Activated T-helper 9 cell treated with anti-CD3 and anti-CD28 coated beads, Interleukin-2, amount 50 U/mL, for 16 hours (primary cell): ENCODE measurements around the gene PRKAG1.
A peak's percentile ranks its signal among the peaks of the same experiment; 100 is the strongest.
"Not testable (repeated sequence)": the region's sequence is repeated elsewhere in the genome, so short reads cannot be mapped to it uniquely, and the experiment has no call there.

ENCODE experiments used
- DNase-seq: peaks from one replicate; pipeline ENCODE4 v3.0.0-alpha.2; 2020; ENCODE audit warnings: low read depth

The PRKAG1 gene

DNA sequence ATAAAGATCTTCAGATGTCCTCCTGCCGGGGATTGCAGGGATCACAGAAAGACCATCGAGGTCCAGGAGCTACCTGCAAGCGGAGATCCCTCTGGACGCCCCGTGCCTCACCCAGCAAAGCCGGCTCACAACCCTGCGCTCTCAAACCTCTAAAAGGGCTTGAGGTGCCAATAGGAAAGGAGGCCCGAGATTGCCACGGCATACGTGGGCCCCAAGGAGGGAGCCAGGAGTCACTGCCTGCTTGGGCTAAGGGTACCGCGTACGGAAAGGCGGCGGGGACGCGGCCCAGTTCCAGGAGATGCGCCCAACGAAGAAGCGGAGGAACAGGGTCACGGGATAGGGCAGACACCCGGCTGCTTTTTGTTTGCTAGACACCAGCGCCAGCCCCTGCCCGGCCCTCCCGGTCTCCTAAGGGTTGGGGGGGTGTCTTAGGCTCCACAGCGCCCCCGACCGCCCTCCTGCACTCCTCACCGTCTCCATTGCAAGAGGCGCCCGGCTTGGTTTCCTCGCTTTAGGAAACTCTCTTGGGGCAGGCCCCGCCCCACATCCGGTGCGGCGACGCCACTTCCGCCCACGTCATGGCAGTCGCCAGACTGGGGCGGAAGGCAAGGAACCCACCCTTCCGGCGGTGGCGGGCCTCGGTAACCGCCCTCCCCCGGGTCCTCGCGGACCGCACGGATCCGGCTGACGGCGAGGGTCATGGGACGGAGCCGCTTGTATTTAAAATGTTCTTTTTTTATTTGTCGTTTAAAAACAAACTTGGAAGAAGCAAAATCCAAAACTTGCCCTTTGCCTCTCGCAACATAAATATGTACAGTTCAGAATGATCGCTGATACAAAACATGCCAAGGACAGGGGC lies at the start of gene PRKAG1:
TSS of gene PRKAG1 (minus strand) at position 516 of the 859 bp plus-strand sequence. CDS start at position 480, 36 bp downstream.
- DNase-seq: peak; percentile 95

DNA sequence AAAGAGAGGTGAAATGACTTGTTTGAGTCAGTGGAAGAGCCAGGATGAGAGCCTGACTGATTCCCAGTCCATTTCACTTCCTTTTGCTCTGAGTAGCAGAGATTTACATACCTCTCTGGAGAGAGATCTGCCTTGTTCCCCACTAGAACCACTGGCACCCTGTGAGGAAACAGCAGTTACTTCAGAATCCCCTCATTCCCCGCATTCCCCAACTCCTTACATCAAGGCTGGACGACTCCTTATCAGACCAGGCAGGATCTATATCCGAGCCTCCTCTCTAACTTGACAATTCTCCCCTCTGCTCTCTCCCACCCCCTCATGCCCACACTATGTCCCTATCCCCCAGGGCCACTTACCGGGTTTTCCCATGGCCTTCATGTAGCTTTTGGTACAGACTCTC lies 47.5 kb upstream of the PRKAG1 start:
- DNase-seq: no peak

DNA sequence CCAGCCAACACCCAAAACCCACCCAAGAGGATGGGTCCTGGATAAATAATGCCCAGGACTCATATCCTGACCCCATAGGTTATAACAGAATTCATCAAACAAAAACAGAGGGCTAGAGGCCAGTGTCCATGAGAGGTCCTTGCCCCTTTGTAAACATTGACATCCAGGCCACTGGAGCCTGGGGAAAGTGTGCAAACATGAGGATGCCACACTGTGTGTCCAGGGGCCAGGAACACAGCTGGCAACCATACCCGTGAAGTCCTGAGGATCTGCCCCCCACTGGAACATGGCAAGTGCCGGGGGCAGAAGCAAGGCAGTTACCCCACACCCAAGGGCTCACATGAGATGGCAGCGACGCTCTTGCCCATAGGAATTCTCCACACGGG lies 46.2 kb upstream of the PRKAG1 start:
- DNase-seq: no peak

DNA sequence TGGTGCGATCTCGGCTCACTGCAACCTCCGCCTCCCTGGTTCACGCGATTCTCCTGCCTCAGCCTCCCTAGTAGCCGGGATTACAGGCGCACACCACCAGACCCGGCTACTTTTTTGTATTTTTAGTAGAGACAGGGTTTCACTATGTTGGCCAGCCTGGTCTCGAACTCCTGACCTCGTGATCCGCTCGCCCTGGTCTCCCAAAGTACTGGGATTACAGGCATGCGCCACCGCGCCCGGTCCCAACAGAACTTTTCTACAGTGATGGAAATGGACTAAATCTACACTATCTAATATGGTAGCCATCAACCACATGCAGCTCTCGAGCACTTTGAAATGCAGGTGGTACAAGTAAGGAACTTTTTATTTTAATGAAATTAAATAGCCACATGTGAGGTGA lies 43.3 kb upstream of the PRKAG1 start:
- not testable (repeated sequence) for DNase-seq

DNA sequence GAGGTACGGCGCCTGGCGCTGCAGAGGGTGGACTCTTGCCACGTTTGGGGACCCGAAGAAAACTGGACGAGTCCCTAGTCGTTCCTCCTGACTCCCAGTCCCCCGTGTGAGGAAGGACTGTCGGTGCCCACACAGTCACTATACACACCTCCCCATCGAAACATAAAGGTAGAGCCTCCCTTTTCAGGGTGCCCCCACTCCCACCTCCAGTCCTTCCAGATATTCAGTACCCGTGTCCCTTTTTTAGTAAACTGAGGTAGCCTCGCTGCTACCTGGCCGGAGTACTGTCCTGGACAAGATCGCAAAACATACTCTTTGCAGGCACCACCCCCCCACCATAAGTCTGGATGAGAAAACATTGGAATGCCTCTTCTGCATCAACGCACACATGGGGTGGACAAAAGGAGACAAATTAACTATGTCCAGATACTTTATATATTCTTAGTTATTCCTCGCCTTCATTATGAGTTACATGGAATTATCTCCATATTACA lies 42.6 kb upstream of the PRKAG1 start:
- DNase-seq: no peak

DNA sequence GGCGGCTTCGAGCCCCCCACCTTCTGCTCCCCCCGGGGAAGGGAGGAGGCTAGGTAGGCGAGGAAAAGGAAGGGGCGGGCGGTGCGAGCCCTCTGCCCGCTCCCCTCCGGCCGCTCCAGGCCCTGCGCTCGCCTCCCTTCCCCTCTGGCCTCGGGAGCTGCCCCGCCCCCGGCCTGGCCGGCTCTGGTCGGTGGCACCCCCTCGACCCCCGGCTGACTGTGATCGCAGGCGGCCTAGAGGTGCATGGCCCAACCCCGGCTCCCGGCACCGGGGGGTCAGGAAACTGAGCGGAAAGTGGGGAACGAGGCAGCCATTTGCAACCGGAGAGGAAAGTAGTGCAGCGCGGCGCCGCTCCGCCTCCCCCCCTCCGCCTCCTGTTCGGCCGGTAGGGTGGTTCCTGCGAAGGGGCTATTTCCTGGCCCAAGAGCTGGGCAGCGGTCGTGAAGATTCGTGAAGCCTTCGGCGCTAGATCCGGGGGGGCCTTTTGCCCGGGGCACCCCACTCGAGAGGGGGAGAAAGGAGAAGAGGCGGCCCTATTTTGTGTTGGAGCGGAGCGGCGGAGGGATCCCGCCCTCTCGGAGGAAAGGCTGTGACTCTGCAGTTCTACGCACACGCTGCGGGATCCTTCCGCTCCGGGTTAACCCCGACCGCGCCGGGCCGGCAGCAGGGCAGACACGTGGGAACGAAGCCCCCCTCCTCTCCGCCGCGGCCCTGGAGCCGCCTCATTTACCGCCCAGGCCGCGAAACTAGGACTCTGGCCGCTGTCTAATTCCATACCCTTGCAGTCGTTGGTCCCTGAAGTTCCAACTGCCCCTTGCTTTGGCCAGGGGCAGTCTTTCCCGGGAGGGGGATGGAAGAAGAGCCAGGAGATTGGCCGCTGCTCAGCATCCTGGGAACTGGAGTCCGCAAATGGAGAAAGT lies 41.9 kb upstream of the PRKAG1 start, which contains the start of gene KMT2D:
TSS of gene KMT2D (minus strand) at position 558 of the 920 bp plus-strand sequence. CDS start 5,470 bp downstream, outside the sequence.
- DNase-seq: peak; percentile 84

DNA sequence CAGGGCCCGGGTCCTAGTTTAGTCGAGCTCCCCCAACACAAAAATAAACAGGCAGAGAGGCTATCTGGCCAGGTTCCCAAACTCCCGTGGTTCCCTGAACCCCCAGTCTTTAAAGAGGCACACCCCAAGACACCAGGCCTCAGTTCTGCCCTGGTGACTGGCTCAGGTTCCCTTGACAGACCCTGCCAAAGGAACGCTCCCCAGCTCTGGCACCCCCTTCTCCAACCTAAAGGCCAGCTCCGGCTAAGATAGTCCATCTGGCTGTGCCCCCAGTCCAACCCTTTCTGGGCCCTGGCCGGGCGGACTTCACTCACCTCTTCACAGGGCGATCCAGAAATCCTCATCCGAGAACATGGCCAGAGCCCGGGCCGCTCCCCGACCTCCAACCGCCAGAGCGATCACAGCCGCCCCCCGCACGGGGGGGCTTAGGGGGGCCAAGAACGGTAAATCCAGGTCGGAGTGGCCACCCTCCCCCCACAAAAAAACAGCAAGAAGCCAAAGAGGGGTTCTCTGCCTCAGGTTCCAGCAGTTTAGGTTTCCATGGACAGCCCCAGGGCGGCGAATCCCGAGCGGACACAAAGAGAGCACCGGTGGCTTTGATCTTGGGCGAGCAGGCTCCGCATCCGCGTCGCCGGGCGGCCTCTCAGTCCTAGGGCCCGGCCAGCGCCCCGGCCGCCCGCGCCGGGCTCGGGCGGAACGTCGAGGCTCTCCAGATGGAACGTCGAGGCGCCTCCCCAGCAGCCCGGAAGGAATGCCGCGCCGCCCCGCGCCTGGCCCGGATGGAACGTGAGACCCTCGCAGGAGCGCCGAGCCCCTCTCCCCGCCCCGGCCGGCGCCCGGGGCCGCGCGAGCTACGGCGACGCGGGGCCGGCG lies 41.0 kb upstream of the PRKAG1 start:
- no peak for DNase-seq

DNA sequence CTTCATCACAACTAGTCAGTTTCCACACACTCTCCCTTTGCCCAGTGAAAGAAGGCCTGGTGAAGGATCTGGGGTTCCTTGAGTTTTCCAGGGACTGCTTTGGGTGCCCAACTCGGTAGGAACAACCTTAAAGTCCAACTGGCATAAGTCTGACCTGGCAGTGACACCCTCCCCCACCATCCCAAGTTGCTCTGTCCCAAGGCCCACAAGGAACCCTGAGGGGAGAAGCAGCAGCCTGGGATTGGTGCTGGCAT lies 40.4 kb upstream of the PRKAG1 start:
- DNase-seq: no peak

DNA sequence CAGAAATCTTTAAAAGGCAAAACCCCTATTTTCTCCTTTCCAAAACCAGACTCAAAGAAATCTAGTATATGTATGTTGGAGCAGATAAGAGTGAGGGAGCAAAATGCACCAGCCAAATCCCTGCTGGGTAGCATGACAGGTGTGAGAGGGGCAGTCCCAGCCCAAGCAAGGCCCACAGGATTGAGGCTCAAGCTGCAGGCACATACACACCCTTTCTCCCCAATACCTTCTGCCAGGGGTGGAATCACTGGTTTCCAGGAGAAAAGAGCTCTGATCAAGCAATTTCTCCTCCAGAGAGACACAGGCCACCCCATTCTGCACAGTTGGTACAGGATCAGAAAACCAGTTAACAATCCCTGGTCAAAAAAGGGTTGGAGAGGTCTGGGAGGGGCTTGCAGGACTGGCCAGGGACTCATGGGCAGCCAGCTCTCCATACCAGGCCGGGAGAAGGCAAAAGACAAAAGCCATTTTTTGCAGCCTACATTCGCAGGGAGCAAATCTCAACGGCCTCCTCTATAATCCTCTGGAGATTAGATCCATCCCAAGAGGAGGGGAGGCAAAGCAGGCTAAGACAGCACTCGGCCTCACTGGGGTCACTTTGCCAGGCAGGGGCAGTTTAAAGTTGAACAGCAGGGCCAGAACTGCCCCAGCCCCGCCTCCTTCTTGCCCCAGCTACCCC lies 39.9 kb upstream of the PRKAG1 start:
- no peak for DNase-seq

DNA sequence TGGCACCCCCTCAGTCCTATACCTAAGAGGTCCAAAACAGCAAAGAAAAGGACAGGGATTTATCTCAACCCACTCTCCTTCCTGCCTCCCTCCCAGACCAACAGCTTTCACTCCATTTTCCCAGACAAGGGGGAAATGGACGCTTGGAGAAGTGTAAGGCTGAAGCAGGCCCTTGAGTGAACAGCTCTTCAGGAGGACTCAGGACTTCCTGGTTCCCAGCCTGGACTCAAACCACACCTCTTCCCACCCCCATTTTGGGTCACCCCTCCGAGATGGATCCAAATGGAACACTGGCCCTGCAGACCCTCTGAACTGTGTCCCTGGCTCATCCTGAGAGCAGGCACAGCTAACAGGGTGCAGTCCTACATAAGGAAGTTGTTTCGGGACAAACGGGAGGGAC lies 39.3 kb upstream of the PRKAG1 start:
- DNase-seq: no peak

DNA sequence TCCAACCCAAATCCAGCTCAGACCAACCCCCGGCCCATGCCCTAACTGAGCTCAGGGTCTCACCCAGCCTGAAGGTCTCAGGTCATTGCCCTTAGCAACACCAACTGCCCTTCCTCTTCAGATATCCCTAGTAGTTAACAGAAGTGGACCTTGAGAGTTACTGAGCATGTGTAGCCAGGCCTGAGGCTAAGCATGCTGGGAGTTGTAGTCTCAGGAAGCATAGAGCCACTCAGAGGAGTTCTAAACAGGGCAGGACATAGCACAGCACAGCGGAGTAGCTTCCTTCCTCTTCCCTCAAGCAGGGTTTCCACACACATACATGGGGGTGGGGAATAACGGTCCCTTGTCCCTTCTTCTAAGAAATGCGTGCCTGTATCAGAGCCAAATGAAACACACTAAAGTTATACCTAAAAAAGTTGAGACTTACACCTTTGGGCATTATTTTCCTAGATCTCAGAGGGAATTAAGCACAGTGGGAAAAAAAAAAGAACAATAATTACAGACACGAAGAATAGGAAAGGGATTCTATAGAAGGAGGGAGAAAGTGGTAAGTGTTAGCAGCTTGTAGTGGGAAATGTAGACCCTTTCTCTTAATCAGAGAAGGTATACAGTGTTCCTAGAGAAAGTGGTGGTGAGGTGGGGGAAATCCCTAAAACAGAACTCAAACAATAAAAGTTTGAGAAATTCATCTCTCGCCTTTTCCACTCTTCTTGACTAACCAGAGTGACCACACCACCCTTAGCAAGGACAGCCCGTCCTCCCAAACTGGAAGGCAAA lies 37.6 kb upstream of the PRKAG1 start:
- DNase-seq: no peak

DNA sequence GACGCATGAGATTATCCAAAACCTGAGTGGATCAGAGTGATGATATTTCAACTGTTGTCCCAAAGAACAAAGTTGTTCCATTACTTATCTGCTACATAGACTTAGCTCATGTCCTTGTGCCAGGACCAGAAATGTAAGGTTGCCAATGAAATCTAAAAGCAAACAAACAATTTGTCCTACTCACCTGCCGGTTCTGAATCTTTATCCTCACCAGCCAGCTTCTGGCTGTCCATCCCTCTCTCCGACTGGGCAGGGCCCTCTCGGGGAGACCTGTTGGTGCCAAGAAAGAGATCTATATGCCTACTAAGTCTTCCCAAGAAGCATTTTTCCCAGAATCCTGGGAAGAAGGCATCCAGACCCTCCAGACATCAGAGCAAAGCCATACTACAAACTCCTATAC lies 36.5 kb upstream of the PRKAG1 start:
- no peak for DNase-seq

DNA sequence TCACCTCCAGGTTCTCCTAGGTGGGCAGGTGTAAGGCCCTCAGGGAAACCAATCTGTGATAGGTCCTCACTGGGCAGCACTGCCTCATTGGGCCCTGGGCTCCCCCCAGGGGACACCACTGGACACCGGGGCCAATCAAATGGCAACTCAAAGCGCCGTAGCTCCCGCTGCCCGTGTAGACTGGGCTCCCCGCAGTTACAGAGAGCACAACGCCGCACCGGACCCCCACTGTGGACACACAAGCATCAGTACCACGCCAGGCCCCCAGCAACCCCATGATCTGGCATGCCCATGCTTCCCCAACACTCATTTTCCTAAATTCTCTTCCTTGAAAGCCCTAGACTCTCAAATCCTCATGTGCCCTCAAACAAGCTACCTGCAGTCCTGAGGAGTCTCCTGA lies 35.9 kb upstream of the PRKAG1 start:
- DNase-seq: no peak

DNA sequence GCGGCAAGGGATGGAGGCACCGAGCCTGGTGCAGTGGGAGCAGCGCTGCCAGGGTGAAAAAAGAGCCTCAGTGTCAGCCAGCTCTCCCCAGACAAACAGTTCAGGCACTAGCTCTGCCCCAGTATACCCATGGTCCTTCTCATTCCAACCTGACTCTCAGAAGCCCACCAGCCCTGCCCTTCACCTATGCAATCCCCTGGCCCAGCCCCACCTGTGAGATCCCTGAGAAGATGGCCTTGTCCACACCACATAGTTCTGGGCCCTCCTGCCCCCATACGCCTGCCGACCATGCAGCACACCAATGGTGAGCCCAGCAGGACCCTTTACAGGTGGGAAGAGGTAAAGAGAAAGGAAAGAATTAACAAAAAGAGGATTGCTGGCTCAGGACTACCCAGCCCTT lies 35.5 kb upstream of the PRKAG1 start:
- DNase-seq: no peak

DNA sequence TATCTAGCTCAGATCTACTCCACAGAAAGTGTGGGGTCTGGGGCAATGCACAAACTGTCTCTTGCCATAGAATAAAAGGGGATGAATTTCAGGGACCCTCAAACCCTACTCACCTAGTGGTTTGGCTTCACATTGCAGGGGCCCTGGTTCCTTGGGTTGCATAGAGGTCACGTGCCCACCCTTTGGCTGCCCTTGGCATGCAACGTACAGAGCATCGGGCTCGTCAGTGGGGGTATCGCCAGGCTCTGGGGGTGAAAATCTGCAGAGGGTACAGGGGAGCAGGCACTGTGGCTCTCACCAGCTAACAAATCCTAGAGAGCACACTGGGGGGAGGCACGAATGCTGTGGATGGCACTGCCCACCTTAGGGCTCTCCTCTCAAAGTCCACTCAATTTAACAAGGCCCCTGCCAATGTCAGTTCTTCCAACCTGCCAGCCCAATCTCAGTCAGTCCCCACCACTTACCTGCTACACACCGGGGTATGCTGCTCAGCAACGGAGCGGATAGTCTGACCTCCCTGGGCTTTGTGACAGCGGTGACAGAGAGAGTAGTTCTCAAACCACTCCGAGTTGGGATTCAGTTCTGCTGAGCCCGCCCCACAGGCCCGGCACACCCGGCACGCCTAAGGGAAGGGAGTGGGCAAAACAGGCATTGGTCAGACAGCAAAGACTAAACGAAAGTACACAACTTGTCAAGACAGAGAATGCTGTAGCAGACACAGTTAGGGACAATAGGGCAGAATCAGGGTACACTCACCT lies 34.1 kb upstream of the PRKAG1 start:
- no peak for DNase-seq

DNA sequence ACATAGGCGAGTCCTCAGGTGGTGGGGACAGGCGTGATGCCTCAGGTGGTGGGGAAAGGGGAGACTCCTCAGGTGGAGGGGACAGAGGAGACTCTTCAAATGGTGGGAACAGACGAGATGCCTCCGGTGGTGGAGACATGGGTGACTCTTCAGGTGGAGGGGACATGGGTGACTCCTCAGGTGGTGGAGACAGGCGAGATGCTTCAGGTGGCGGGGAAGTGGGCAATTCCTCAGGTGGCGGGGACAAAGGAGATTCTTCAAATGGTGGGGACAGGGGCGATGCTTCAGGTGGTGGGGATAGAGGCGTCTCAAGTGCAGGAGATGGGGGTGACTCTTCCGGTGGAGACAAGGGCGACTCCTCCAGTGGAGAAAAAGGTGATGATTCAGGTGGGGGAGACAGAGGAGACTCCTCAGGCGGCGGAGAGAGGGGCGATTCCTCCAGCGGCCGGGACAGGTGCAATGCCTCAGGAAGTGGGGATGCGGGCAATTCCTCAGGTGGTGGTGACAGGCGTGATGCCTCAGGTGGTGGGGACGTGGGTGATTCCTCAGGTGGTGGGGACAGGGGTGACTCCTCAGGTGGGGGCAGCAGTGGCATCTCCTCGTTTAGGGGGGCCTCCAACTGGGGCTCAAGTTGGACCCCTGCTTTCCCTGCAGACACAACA lies 33.3 kb upstream of the PRKAG1 start:
- DNase-seq: no peak

DNA sequence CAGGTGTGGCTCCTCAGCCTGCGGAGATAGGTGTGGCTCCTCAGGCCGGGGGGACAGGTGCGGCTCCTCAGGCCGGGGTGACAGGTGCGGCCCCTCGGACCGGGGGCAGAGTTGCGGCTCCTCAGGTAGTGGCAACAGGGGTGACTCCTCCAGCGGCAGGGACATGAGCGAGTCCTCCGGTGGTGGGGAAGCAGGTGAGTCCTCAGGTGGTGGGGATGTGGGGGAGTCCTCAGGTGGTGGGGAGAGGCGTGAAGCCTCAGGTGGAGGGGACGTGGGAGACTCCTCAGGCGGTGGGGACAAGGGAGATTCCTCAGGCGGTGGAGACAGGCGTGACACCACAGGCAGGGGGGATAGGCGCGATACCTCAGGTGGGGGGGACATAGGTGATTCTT lies 32.8 kb upstream of the PRKAG1 start:
- DNase-seq: no peak

DNA sequence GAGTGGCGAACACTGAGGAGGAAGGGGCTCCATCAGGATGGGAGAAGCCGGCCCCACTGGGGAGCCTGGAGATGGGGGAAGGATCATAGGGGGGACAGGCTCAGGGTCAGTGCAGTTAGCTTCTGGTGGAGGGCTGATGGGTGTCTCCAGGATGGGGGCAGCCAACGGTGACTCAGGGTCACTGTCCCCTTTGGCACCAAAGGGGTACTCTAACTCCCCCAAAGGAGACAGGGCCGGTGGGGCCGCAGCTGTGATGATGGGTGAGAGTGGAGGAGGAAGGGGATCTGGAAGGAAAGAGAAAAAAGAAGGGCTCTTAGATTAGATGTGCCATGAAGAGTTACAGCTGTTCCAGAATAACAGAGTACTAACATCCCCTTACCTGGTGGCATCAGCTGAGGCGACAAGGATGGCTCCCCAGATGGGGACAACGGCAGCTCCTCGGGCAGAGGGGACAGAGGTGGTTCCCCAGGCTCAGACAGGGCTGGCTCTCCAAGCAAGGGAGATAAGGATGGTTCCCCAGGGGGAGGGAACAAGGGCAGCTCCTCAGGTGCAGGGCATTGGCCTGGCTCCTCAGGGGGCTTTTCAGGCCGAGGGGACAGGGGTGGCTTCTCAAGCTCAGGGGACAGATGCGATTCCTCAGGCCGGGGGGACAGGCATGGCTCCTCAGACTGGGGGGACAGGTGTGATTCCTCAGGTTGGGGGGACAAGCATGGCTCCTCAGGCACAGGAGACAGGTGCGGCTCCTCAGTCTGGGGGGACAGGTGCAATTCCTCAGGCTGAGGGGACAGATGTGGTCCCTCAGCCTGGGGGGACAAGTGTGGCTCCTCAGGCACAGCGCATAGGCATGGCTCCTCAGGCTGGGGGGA lies 32.2 kb upstream of the PRKAG1 start:
- DNase-seq: no peak
